Measurements from ENCODE around the gene NDUFAF2.
A peak's percentile ranks its signal among the peaks of the same experiment; 100 is the strongest.

- TF ChIP-seq POLR2A (IDR thresholded peaks at IDR 0.05) (no peak), CTCF (IDR thresholded peaks at IDR 0.05) (peak; percentile 25 to 53 (median 40))
These were observed 110.5 kb downstream of the NDUFAF2 start for GRCh38 chr5:61055434-61056006.

Measured in uterus (tissue), 2 donors.